ENCODE measurements around the gene SLC38A1. TPM values are rescaled to one million over a fixed set of nuclear protein-coding genes. Genes with fewer than 3 reads are reported as not detected.
A peak's percentile ranks its signal among the peaks of the same experiment; 100 is the strongest.

SLC38A1 gene
- total RNA-seq (2014; rRNA removed; shearing (Covaris generic)) (79.9 and 81.7 TPM in 2 replicates), polyA plus RNA-seq (2016; fragmentation: Nextera tagmentation; extraction: Ambion mirVana) (88.7 and 92.0 TPM in 2 replicates)

DNA sequence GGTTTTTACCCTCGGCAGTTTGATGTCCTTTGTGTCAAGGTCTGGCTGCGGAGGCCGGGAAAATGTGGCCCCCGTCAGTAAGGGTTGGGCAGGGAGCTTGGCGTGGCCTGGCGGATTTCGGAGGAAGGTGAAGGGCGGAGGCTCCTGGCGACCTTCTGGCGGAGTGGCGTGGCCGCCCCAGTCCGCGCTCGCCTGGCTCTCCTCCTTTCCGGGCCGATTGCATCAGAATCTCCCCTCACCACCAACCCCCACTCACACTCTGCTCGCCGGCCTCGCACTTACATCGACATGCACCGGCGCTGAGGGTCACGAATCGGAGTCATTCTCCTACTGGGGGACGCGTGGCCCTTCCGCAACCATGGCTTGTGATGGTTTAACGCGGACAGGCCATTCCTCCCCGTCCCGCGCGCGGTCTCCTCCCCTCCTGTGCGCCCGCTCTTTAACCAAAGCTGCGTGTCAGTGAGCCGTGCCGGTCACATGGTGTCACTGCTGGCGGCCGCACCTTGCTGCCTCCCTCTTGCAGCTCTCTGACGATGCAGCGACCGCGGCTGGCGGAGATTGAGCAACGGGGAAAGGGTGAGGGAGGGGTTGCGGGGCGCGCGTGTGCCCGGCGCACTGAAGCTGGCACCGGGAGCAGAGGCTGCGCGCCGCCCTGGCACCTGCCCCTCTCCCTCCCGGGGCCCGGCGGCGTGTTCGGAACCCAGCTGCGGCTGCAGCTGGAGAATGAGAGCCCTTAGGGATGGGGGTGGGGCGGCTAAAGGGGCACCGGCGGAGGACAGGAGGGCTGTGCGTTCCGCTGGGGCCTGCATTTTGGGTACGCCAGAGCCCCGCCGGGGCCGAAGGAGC lies at the start of gene SLC38A1:
SLC38A1 (minus strand) TSS at position 461 of the 846 bp plus-strand sequence. CDS start 29,243 bp downstream, outside the sequence.
- H3K9ac ChIP-seq, result peak within 1 kb of the TSS; percentile 94
- 2% methylated on average over 59 to 71 of the region's 73 CpGs for WGBS, 2 experiments (ENCODE audit: low coverage in 1 of 2, low lambda C conversion rate in 2 of 2, missing lambda C conversion rate in 2 of 2)
- H3F3A ChIP-seq (ENCODE audit: insufficient read depth), result peaks cover 17% of the 10 kb centered on the region
- peak within 1 kb of the TSS; percentile 99 for H3K4me3 ChIP-seq
- H2AFZ ChIP-seq, result peak within 1 kb of the TSS; percentile 85
- H3K27ac ChIP-seq, result peak within 1 kb of the TSS; percentile 46
- H3K9me3 ChIP-seq (ENCODE audit: low read depth), result no peaks in the 10 kb centered on the region
- no peaks in the 10 kb centered on the region for H3K9me2 ChIP-seq (ENCODE audit: insufficient read depth)
- H3K27me3 ChIP-seq (replicated peaks; ENCODE audit: insufficient read depth), result no peaks in the 10 kb centered on the region
- in situ Hi-C loops (cut with MboI), result no loop called here
- H3K4me2 ChIP-seq (ENCODE audit: unreplicated experiment), result peak within 1 kb of the TSS; percentile 90
- 0 out of 2 replicates have a peak, but pooled peaks cover 2% of the 10 kb centered on the region for H4K20me1 ChIP-seq (ENCODE audit: insufficient read depth)
- peaks cover 46% of the 10 kb centered on the region for H3K79me2 ChIP-seq (ENCODE audit: insufficient read depth)
- TF ChIP-seq EZH2 (IDR thresholded peaks at IDR 0.05; ENCODE audit: insufficient read depth, poor library complexity, severe bottlenecking) (no peak), EZH2phosphoT487 (IDR thresholded peaks at IDR 0.05; ENCODE audit: insufficient read depth, low read depth) (no peak)
- H3K36me3 ChIP-seq (ENCODE audit: low read depth), result no peaks in the 10 kb centered on the region
- peak; percentile 92 for DNase-seq
- peaks cover 31% of the 10 kb centered on the region for H3K4me1 ChIP-seq (ENCODE audit: insufficient read depth)

DNA sequence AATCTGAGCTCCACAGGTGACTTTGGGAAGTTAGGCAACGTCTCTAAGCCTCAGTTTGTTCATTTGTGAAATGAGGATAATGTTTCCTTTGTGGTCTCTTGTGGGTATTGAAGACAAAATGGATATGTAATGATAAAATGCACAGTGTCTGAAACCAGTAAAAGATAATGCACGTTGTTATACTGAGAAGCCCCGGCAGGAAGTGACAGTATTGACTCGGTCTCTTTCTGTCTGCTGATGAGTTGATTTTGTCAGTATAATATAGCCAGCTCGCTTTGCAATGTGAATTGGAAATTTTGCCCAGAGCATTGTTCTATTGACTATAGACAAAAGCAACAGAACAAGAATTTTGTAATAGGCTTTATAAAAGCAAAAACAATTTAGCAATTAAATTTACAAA lies 49.2 kb upstream of the SLC38A1 start:
- H3K79me2 ChIP-seq (ENCODE audit: insufficient read depth), result no peaks in the 10 kb centered on the region
- peaks cover 11% of the 10 kb centered on the region for H3F3A ChIP-seq (ENCODE audit: insufficient read depth)
- no peak overlapping the region for H2AFZ ChIP-seq
- no peaks in the 10 kb centered on the region for H3K36me3 ChIP-seq (ENCODE audit: low read depth)
- no peak overlapping the region for H3K4me3 ChIP-seq
- 72 to 76% methylated on average over 5 of the region's 5 CpGs for WGBS, 2 experiments (ENCODE audit: low coverage in 1 of 2, low lambda C conversion rate in 2 of 2, missing lambda C conversion rate in 2 of 2)
- H3K27me3 ChIP-seq (replicated peaks; ENCODE audit: insufficient read depth), result no peaks in the 10 kb centered on the region
- H4K20me1 ChIP-seq (ENCODE audit: insufficient read depth), result no peaks in the 10 kb centered on the region
- no peak for DNase-seq
- H3K27ac ChIP-seq, result no peak overlapping the region
- in situ Hi-C loops (cut with MboI), result no loop called here
- H3K4me2 ChIP-seq (ENCODE audit: unreplicated experiment), result no peak overlapping the region
- H3K9me2 ChIP-seq (ENCODE audit: insufficient read depth), result no peaks in the 10 kb centered on the region
- TF ChIP-seq EZH2 (IDR thresholded peaks at IDR 0.05; ENCODE audit: insufficient read depth, poor library complexity, severe bottlenecking) (no peak), EZH2phosphoT487 (IDR thresholded peaks at IDR 0.05; ENCODE audit: insufficient read depth, low read depth) (no peak)
- peaks cover 10% of the 10 kb centered on the region for H3K4me1 ChIP-seq (ENCODE audit: insufficient read depth)
- no peak overlapping the region for H3K9ac ChIP-seq
- H3K9me3 ChIP-seq (ENCODE audit: low read depth), result no peaks in the 10 kb centered on the region

DNA sequence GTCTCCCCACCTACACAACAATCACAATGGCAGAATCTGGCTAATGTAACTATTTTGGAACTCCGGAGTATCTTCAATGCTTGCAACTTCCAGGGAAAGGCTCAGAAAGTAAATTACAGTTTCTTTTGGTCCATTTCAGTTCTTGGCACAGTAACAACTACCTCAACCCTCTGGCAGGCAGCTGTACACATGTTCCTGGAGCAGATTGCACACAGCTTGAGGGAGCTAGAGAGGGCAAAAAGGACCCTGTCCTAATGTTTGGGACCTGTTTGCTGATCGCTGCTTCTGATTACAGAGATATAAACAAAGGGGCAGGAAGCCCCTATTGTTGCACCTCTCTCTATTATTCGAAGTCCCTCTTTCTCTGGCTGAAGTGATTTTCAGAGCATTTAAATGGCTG lies 35.2 kb upstream of the SLC38A1 start:
- TF ChIP-seq EZH2 (IDR thresholded peaks at IDR 0.05; ENCODE audit: insufficient read depth, poor library complexity, severe bottlenecking) (no peak), EZH2phosphoT487 (IDR thresholded peaks at IDR 0.05; ENCODE audit: insufficient read depth, low read depth) (no peak)
- no peaks in the 10 kb centered on the region for H3K27me3 ChIP-seq (replicated peaks; ENCODE audit: insufficient read depth)
- H3K4me3 ChIP-seq, result no peak overlapping the region
- H3K36me3 ChIP-seq (ENCODE audit: low read depth), result no peaks in the 10 kb centered on the region
- H3K79me2 ChIP-seq (ENCODE audit: insufficient read depth), result no peaks in the 10 kb centered on the region
- H3K9me3 ChIP-seq (ENCODE audit: low read depth), result no peaks in the 10 kb centered on the region
- no peaks in the 10 kb centered on the region for H3K4me1 ChIP-seq (ENCODE audit: insufficient read depth)
- no peak overlapping the region for H3K27ac ChIP-seq
- in situ Hi-C loops (cut with MboI), result no loop called here
- no peaks in the 10 kb centered on the region for H3F3A ChIP-seq (ENCODE audit: insufficient read depth)
- H3K9ac ChIP-seq, result no peak overlapping the region
- peak; percentile 3 for DNase-seq
- H3K4me2 ChIP-seq (ENCODE audit: unreplicated experiment), result no peak overlapping the region
- H4K20me1 ChIP-seq (ENCODE audit: insufficient read depth), result no peaks in the 10 kb centered on the region
- 31 to 50% methylated on average over 3 of the region's 3 CpGs for WGBS, 2 experiments (ENCODE audit: low coverage in 1 of 2, low lambda C conversion rate in 2 of 2, missing lambda C conversion rate in 2 of 2)
- H3K9me2 ChIP-seq (ENCODE audit: insufficient read depth), result no peaks in the 10 kb centered on the region
- H2AFZ ChIP-seq, result no peak overlapping the region

DNA sequence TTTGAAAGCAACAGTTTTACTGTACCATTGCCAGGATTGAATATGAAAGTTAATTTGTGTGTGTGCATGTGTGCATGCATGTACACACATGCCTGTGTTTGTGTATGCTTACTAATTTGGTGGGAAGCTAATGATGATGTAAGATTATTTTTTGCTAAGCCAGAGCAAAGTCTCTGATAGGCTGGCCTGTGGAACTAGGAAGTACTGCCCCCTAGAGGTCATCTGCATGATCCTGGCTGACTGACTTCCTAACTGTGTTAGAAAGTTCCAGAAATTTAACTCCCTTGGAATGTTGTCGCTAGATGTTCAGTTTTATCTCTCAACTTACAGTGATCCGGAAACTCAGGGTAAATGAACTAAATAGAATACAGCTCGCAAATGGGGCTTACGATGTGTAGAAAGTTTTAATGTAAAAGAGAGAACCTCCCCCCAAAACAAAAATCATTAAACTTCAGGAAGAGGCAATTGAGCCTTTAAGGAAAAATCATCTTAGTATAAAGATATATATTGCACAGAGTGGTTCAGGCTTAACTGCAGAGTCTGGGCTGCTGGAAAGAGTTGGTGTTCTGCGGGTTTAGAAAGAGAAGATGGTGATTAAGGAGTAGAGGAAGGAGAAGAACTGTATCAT lies 34.3 kb upstream of the SLC38A1 start:
- no peaks in the 10 kb centered on the region for H3K9me3 ChIP-seq (ENCODE audit: low read depth)
- peak; percentile 53 for DNase-seq
- no peak overlapping the region for H2AFZ ChIP-seq
- H3K36me3 ChIP-seq (ENCODE audit: low read depth), result no peaks in the 10 kb centered on the region
- no peaks in the 10 kb centered on the region for H3K79me2 ChIP-seq (ENCODE audit: insufficient read depth)
- H3K27ac ChIP-seq, result no peak overlapping the region
- H3F3A ChIP-seq (ENCODE audit: insufficient read depth), result no peaks in the 10 kb centered on the region
- no peaks in the 10 kb centered on the region for H4K20me1 ChIP-seq (ENCODE audit: insufficient read depth)
- no peaks in the 10 kb centered on the region for H3K4me1 ChIP-seq (ENCODE audit: insufficient read depth)
- 93 to 94% methylated on average over 5 of the region's 5 CpGs for WGBS, 2 experiments (ENCODE audit: low coverage in 1 of 2, low lambda C conversion rate in 2 of 2, missing lambda C conversion rate in 2 of 2)
- H3K9ac ChIP-seq, result no peak overlapping the region
- H3K27me3 ChIP-seq (replicated peaks; ENCODE audit: insufficient read depth), result no peaks in the 10 kb centered on the region
- no peak overlapping the region for H3K4me3 ChIP-seq
- TF ChIP-seq EZH2 (IDR thresholded peaks at IDR 0.05; ENCODE audit: insufficient read depth, poor library complexity, severe bottlenecking) (no peak), EZH2phosphoT487 (IDR thresholded peaks at IDR 0.05; ENCODE audit: insufficient read depth, low read depth) (no peak)
- in situ Hi-C loops (cut with MboI), result no loop called here
- H3K9me2 ChIP-seq (ENCODE audit: insufficient read depth), result no peaks in the 10 kb centered on the region
- H3K4me2 ChIP-seq (ENCODE audit: unreplicated experiment), result no peak overlapping the region
